ENCODE data around the gene SORCS3.

Gene SORCS3

DNA sequence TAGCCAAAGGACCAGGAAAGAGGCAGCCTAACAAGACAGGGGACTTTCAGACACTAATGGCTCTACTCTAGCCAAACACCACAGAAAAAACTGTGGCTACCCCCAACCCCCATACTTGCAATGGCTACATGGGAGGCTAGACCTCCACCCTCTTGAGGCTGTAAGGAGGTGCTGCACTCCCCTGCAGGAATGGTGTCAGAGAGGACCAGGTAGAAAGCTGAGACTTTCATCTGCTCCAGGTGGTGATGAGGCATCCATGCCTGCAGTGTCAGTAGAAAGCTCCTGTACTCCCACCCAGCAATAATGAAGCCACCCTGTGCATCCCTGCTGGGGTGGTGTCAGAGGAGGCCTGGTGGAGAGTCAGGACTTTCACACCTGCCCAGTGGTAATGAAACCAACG is 18.9 kb upstream of the SORCS3 start:
- Histone ChIP-seq H2AFZ (ENCODE audit: low read depth, low read length, severe bottlenecking) (no peak overlapping the region), H3K4me2 (ENCODE audit: low read depth, low read length, poor library complexity, severe bottlenecking) (no peak overlapping the region), H3K9me3 (ENCODE audit: insufficient read depth, low read length) (no peaks in the 10 kb centered on the region), H3K9me2 (replicated peaks; ENCODE audit: insufficient read depth, low read length) (no peaks in the 10 kb centered on the region), H4K20me1 (ENCODE audit: low read depth, low read length) (no peaks in the 10 kb centered on the region), H3K4me3 (ENCODE audit: insufficient read depth, low read length, poor library complexity, severe bottlenecking) (no peak overlapping the region), H3K79me2 (ENCODE audit: insufficient read depth, low read length) (no peaks in the 10 kb centered on the region), H3K36me3 (ENCODE audit: low read length) (no peaks in the 10 kb centered on the region), H3K27ac (ENCODE audit: low read depth, low read length) (no peak overlapping the region), H3K27me3 (ENCODE audit: low read length) (no peaks in the 10 kb centered on the region), H3K9ac (ENCODE audit: low read length) (no peak overlapping the region), H3F3A (ENCODE audit: insufficient read depth) (no peaks in the 10 kb centered on the region)
- TF ChIP-seq EZH2phosphoT487 (conservative IDR thresholded peaks at IDR 0.05; ENCODE audit: low read length) (no peak), CTCF (IDR thresholded peaks at IDR 0.05; ENCODE audit: insufficient read depth, low read length, poor library complexity, severe bottlenecking) (no peak)

- TF ChIP-seq CTCF (IDR thresholded peaks at IDR 0.05; ENCODE audit: insufficient read depth, low read length, poor library complexity, severe bottlenecking), result no peak
- no peak for TF ChIP-seq EZH2phosphoT487 (conservative IDR thresholded peaks at IDR 0.05; ENCODE audit: low read length)
- Histone ChIP-seq H3K9me2 (replicated peaks; ENCODE audit: insufficient read depth, low read length) (no peaks in the 10 kb centered on the region), H2AFZ (ENCODE audit: low read depth, low read length, severe bottlenecking) (no peak overlapping the region)
These were observed 18.4 kb upstream of the SORCS3 start for GRCh38 chr10:104622598-104623209.

DNA sequence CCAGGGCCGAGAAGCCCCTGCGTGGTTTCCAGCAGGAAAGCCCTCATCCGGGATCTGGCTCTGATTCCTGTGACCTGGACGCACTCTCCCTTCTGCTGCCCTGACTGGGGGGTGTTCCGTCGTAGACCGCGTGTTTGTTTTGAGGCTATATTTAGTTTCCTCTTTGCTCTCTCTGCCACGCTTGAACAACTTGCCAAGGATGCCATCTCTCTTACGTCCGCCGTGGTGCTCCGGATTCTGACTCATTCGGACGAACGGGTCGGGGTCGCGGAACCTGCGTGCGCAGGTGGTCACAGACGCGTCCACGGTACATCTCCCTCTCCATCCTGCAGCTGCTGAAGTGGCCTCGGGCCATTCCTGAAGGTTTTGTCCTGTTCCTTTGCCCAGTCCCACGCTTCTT is 10.4 kb upstream of the SORCS3 start:
- Histone ChIP-seq H3K9me2 (replicated peaks; ENCODE audit: insufficient read depth, low read length) (0 out of 2 replicates have a peak, but pooled peaks cover 3% of the 10 kb centered on the region), H2AFZ (ENCODE audit: low read depth, low read length, severe bottlenecking) (no peak overlapping the region), H3K79me2 (ENCODE audit: insufficient read depth, low read length) (no peaks in the 10 kb centered on the region), H3K4me2 (ENCODE audit: low read depth, low read length, poor library complexity, severe bottlenecking) (no peak overlapping the region), H3K27ac (ENCODE audit: low read depth, low read length) (no peak overlapping the region), H3F3A (ENCODE audit: insufficient read depth) (no peaks in the 10 kb centered on the region), H3K27me3 (ENCODE audit: low read length) (no peaks in the 10 kb centered on the region), H3K4me3 (ENCODE audit: insufficient read depth, low read length, poor library complexity, severe bottlenecking) (no peak overlapping the region), H3K36me3 (ENCODE audit: low read length) (no peaks in the 10 kb centered on the region), H3K9ac (ENCODE audit: low read length) (no peak overlapping the region), H4K20me1 (ENCODE audit: low read depth, low read length) (no peaks in the 10 kb centered on the region), H3K9me3 (ENCODE audit: insufficient read depth, low read length) (no peaks in the 10 kb centered on the region)
- no peak for TF ChIP-seq EZH2phosphoT487 (conservative IDR thresholded peaks at IDR 0.05; ENCODE audit: low read length)
- no peak for TF ChIP-seq CTCF (IDR thresholded peaks at IDR 0.05; ENCODE audit: insufficient read depth, low read length, poor library complexity, severe bottlenecking)

More at GRCh38 chr10:104622598-104623209, 18.4 kb upstream of the SORCS3 start:
- no peaks in the 10 kb centered on the region for H3K27me3 ChIP-seq (ENCODE audit: low read length)
- no peaks in the 10 kb centered on the region for H3K9me3 ChIP-seq (ENCODE audit: insufficient read depth, low read length)
- no peak overlapping the region for H3K4me2 ChIP-seq (ENCODE audit: low read depth, low read length, poor library complexity, severe bottlenecking)
- H3K36me3 ChIP-seq (ENCODE audit: low read length), result no peaks in the 10 kb centered on the region
- H3K4me3 ChIP-seq (ENCODE audit: insufficient read depth, low read length, poor library complexity, severe bottlenecking), result no peak overlapping the region
- no peaks in the 10 kb centered on the region for H3K79me2 ChIP-seq (ENCODE audit: insufficient read depth, low read length)
- no peak overlapping the region for H3K27ac ChIP-seq (ENCODE audit: low read depth, low read length)
- no peak overlapping the region for H3K9ac ChIP-seq (ENCODE audit: low read length)
- H4K20me1 ChIP-seq (ENCODE audit: low read depth, low read length), result no peaks in the 10 kb centered on the region
- no peaks in the 10 kb centered on the region for H3F3A ChIP-seq (ENCODE audit: insufficient read depth)
